ENCODE measurements around the gene BIRC2.
"Not testable (repeated sequence)": the region's sequence is repeated elsewhere in the genome, so short reads cannot be mapped to it uniquely, and the experiment has no call there.

Gene BIRC2

GRCh38 chr11:102332611-102332994, 14.4 kb upstream of the BIRC2 start:
- Histone ChIP-seq H3K4me2 (ENCODE audit: low read depth, low read length) (no peak overlapping the region), H3F3A (ENCODE audit: insufficient read depth, low read length) (peaks cover 5% of the 10 kb centered on the region; the same call in 1 of the 2 replicates), H3K9ac (ENCODE audit: low read length) (no peak overlapping the region), H4K20me1 (ENCODE audit: insufficient read depth, low read length) (no peaks in the 10 kb centered on the region), H2AFZ (ENCODE audit: low read length) (no peak overlapping the region), H3K27ac (ENCODE audit: low read length) (no peak overlapping the region), H3K27me3 (replicated peaks; ENCODE audit: insufficient read depth, low read length) (no peaks in the 10 kb centered on the region), H3K9me2 (replicated peaks; ENCODE audit: insufficient read depth, low read length) (no peaks in the 10 kb centered on the region), H3K9me3 (replicated peaks; ENCODE audit: insufficient read depth, low read length) (no peaks in the 10 kb centered on the region), H3K4me1 (ENCODE audit: low read length) (no peaks in the 10 kb centered on the region), H3K4me3 (ENCODE audit: low read length) (no peak overlapping the region), H3K36me3 (replicated peaks; ENCODE audit: insufficient read depth, low read length) (peaks cover 12% of the 10 kb centered on the region), H3K79me2 (ENCODE audit: low read length) (no peaks in the 10 kb centered on the region)
- no peak for TF ChIP-seq EZH2 (optimal IDR thresholded peaks at IDR 0.05; ENCODE audit: low read depth, low read length)
- TF ChIP-seq, protein P1, sequence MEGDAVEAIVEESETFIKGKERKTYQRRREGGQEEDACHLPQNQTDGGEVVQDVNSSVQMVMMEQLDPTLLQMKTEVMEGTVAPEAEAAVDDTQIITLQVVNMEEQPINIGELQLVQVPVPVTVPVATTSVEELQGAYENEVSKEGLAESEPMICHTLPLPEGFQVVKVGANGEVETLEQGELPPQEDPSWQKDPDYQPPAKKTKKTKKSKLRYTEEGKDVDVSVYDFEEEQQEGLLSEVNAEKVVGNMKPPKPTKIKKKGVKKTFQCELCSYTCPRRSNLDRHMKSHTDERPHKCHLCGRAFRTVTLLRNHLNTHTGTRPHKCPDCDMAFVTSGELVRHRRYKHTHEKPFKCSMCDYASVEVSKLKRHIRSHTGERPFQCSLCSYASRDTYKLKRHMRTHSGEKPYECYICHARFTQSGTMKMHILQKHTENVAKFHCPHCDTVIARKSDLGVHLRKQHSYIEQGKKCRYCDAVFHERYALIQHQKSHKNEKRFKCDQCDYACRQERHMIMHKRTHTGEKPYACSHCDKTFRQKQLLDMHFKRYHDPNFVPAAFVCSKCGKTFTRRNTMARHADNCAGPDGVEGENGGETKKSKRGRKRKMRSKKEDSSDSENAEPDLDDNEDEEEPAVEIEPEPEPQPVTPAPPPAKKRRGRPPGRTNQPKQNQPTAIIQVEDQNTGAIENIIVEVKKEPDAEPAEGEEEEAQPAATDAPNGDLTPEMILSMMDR (IDR thresholded peaks at IDR 0.05; ENCODE audit: low read length) = no peak
- TF ChIP-seq EZH2phosphoT487 (IDR thresholded peaks at IDR 0.05; ENCODE audit: low read length) = no peak
- DNase-seq = no peak

DNA sequence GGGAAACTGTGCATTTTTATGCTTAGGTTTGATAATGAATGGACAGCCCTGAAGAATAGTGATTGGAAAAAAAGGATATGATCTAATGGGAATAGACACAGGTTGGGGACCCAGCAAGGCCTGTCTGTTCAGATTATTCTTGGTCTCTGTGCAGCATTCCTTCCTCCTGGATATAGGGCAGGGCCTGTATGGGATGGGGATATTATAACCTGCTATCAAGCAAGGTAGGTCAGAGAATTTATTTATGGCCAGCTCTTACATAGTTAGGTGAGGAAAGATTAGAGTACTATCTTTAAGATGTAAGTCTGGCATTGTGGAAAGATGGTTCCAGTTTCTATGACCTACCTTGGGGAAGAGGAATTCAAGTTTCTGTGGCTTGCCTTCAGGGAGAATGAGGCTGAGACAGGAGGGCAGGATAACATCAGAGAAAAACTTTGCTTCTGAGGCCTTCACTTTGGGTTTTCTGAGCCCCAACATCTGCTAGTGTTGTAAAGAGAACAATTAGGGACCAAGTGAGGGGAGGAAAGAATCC, 8.5 kb upstream of the BIRC2 start:
- TF ChIP-seq EZH2phosphoT487 (IDR thresholded peaks at IDR 0.05; ENCODE audit: low read length) = no peak
- no peaks in the 10 kb centered on the region for H3K79me2 ChIP-seq (ENCODE audit: low read length)
- no peak for DNase-seq
- no peaks in the 10 kb centered on the region for H3K4me1 ChIP-seq (ENCODE audit: low read length)
- H3F3A ChIP-seq (ENCODE audit: insufficient read depth, low read length) = peaks cover 8% of the 10 kb centered on the region; the same call in 1 of the 2 replicates
- no peaks in the 10 kb centered on the region; the same call in 1 of the 2 replicates for H3K36me3 ChIP-seq (replicated peaks; ENCODE audit: insufficient read depth, low read length)
- no peaks in the 10 kb centered on the region for H3K27me3 ChIP-seq (replicated peaks; ENCODE audit: insufficient read depth, low read length)
- no peaks in the 10 kb centered on the region for H4K20me1 ChIP-seq (ENCODE audit: insufficient read depth, low read length)
- no peaks in the 10 kb centered on the region for H3K9me2 ChIP-seq (replicated peaks; ENCODE audit: insufficient read depth, low read length)
- H2AFZ ChIP-seq (ENCODE audit: low read length) = no peak overlapping the region
- no peak overlapping the region for H3K9ac ChIP-seq (ENCODE audit: low read length)
- no peaks in the 10 kb centered on the region for H3K9me3 ChIP-seq (replicated peaks; ENCODE audit: insufficient read depth, low read length)
- H3K27ac ChIP-seq (ENCODE audit: low read length) = no peak overlapping the region
- no peak overlapping the region for H3K4me2 ChIP-seq (ENCODE audit: low read depth, low read length)
- no peak overlapping the region for H3K4me3 ChIP-seq (ENCODE audit: low read length)

- H3K9ac ChIP-seq (ENCODE audit: low read length); DNase-seq; H3K4me1 ChIP-seq (ENCODE audit: low read length); H3K9me2 ChIP-seq (replicated peaks; ENCODE audit: insufficient read depth, low read length); H4K20me1 ChIP-seq (ENCODE audit: insufficient read depth, low read length); H3K27me3 ChIP-seq (replicated peaks; ENCODE audit: insufficient read depth, low read length); H2AFZ ChIP-seq (ENCODE audit: low read length); H3K79me2 ChIP-seq (ENCODE audit: low read length); H3F3A ChIP-seq (ENCODE audit: insufficient read depth, low read length); H3K36me3 ChIP-seq (replicated peaks; ENCODE audit: insufficient read depth, low read length); H3K27ac ChIP-seq (ENCODE audit: low read length); H3K4me3 ChIP-seq (ENCODE audit: low read length); H3K9me3 ChIP-seq (replicated peaks; ENCODE audit: insufficient read depth, low read length); H3K4me2 ChIP-seq (ENCODE audit: low read depth, low read length): not testable (repeated sequence)
These were observed 5.7 kb upstream of the BIRC2 start for GRCh38 chr11:102341311-102341710.

DNA sequence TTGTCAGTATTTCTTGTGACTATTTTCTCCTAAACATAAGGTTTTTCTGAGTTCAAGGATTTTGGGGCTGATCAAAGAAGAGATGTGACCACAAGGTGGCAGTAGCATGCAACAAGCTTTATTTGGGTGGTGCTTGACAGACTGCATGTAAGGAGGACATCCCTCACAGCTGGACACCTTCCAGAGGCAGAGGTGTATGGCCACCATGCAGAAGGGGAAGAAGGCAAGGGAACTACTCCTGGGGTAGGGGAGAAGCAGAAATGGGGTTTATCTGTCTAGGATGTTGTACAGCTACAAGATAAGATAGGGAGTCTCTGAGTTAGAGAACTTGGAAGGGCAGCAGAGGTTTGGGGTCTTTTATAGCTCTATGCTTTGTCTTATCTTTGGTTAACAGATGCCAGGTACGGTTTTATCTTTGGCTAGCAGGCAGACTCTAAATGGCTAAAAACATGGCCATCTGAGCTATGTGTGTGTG, 5.1 kb upstream of the BIRC2 start:
- 0 out of 2 replicates have a peak, but pooled peaks cover 8% of the 10 kb centered on the region for H3K79me2 ChIP-seq (ENCODE audit: low read length)
- peaks cover 8% of the 10 kb centered on the region; the same call in 1 of the 2 replicates for H3K4me1 ChIP-seq (ENCODE audit: low read length)
- H3K9me3 ChIP-seq (replicated peaks; ENCODE audit: insufficient read depth, low read length) = no peaks in the 10 kb centered on the region
- H3K27me3 ChIP-seq (replicated peaks; ENCODE audit: insufficient read depth, low read length) = no peaks in the 10 kb centered on the region
- H3F3A ChIP-seq (ENCODE audit: insufficient read depth, low read length) = peaks cover 14% of the 10 kb centered on the region
- no peak overlapping the region for H3K9ac ChIP-seq (ENCODE audit: low read length)
- H4K20me1 ChIP-seq (ENCODE audit: insufficient read depth, low read length) = no peaks in the 10 kb centered on the region
- H3K27ac ChIP-seq (ENCODE audit: low read length) = no peak overlapping the region
- H2AFZ ChIP-seq (ENCODE audit: low read length) = no peak overlapping the region
- peak; percentile 78 for DNase-seq
- no peak for TF ChIP-seq EZH2 (optimal IDR thresholded peaks at IDR 0.05; ENCODE audit: low read depth, low read length)
- TF ChIP-seq EZH2phosphoT487 (IDR thresholded peaks at IDR 0.05; ENCODE audit: low read length) = no peak
- TF ChIP-seq, protein P1 (IDR thresholded peaks at IDR 0.05; ENCODE audit: low read length) = peak; percentile 92
- H3K4me2 ChIP-seq (ENCODE audit: low read depth, low read length) = no peak overlapping the region
- H3K36me3 ChIP-seq (replicated peaks; ENCODE audit: insufficient read depth, low read length) = no peaks in the 10 kb centered on the region; the same call in 1 of the 2 replicates
- no peak overlapping the region for H3K4me3 ChIP-seq (ENCODE audit: low read length)
- no peaks in the 10 kb centered on the region for H3K9me2 ChIP-seq (replicated peaks; ENCODE audit: insufficient read depth, low read length)
